HepG2 (cell line): Measurements from ENCODE around the gene LYPLA2. TPM values are rescaled to one million over a fixed set of nuclear protein-coding genes. Genes with fewer than 3 reads are reported as not detected.
A peak's percentile ranks its signal among the peaks of the same experiment; 100 is the strongest.

ENCODE experiments used
- ATAC-seq: fragments of 200-7000 bp; cut with Tn5 transposase; 3 replicates; pipeline ENCODE4 v1.9.1; 2020; ENCODE audit warnings: mild to moderate bottlenecking, moderate library complexity
- BruUV-seq: library from RNA; stranded (reverse); fragments of 400-500 nt; replicated peaks from 2 replicates; lab custom pipeline; 2021; lab: Mats Ljungman, UMichigan
- CTCF ChIA-PET: fragments of 300-600 bp; formaldehyde crosslinking; extraction: SDS; loops from one replicate; lab custom pipeline; 2021; ENCODE audit warnings: low total read pairs, inconsistent platforms, low intra/inter-chr PET ratio; lab: Yijun Ruan, JAX
- POLR2A ChIA-PET: fragments of 350-600 bp; sonication (Branson Sonifier 250); formaldehyde crosslinking; loops from one replicate; lab custom pipeline; 2020; ENCODE audit warnings: antibody characterized with exemption, inconsistent platforms; lab: Yijun Ruan, JAX
- DNase-seq: peaks from one replicate; pipeline ENCODE4 v3.0.0-alpha.2; 2015; ENCODE audit warnings: low spot score
- FAIRE-seq: peaks from 3 replicates; lab custom pipeline; 2011; peaks lifted over from hg19 to GRCh38; lab: Jason Lieb, UNC
- H2AFZ ChIP-seq: one replicate; pipeline ENCODE4 v1.6.1; 2011; ENCODE audit warnings: low read length, inconsistent platforms
- H3K27ac ChIP-seq: fragments of 300-600 bp; 3 replicates; pipeline ENCODE4 v1.8.0; 2011; ENCODE audit warnings: mixed run types, mild to moderate bottlenecking, mixed read lengths, low read length, inconsistent platforms; ENCODE audit not compliant: insufficient read depth; ENCODE audit errors: extremely low read length
- H3K27me3 ChIP-seq, 2 experiments: fragments of 200-600 bp in 1 of 2; 2 replicates in 1 of 2; 3 replicates in 1 of 2; pipeline versions ENCODE4 v1.6.0 to v1.8.0; 2011; ENCODE audit warnings: low read length in 2 of 2, mild to moderate bottlenecking in 2 of 2, moderate library complexity in 2 of 2, inconsistent platforms in 1 of 2; ENCODE audit not compliant: insufficient read depth in 2 of 2, control insufficient read depth in 1 of 2
- H3K36me3 ChIP-seq, 2 experiments: fragments of 200-600 bp in 1 of 2; replicated peaks in 1 of 2; 2 replicates in 1 of 2; 3 replicates in 1 of 2; pipeline versions ENCODE4 v1.5.1 to v1.8.0; 2011; ENCODE audit warnings: low read length in 2 of 2, inconsistent platforms in 1 of 2; ENCODE audit not compliant: insufficient read depth in 2 of 2, control insufficient read depth in 1 of 2
- H3K4me1 ChIP-seq: 2 replicates; pipeline ENCODE4 v1.5.1; 2012; ENCODE audit warnings: low read length, inconsistent platforms; ENCODE audit not compliant: insufficient read depth
- H3K4me2 ChIP-seq: 2 replicates; pipeline ENCODE4 v1.6.0; 2011; ENCODE audit warnings: low read depth, low read length, inconsistent platforms
- H3K4me3 ChIP-seq, 3 experiments: fragments of 200-600 bp in 1 of 3; sonication (generic), shearing (Covaris generic) in 1 of 3; replicated peaks in 1 of 3; 2 replicates each; pipeline ENCODE4 v1.5.1; 2011 to 2016; ENCODE audit warnings: low read length in 3 of 3, inconsistent platforms in 2 of 3, low read depth in 2 of 3, mild to moderate bottlenecking in 2 of 3, control low read depth in 1 of 3, mixed read lengths in 1 of 3; ENCODE audit not compliant: insufficient read depth in 1 of 3
- H3K79me2 ChIP-seq: one replicate; pipeline ENCODE4 v1.6.1; 2011; ENCODE audit warnings: low read length, inconsistent platforms; ENCODE audit not compliant: insufficient read depth
- H3K9ac ChIP-seq: 2 replicates; pipeline ENCODE4 v1.6.0; 2011; ENCODE audit warnings: mild to moderate bottlenecking, low read depth, low read length, inconsistent platforms; ENCODE audit not compliant: insufficient read depth
- H3K9me3 ChIP-seq: 2 replicates; pipeline ENCODE4 v1.5.1; 2012; ENCODE audit warnings: mild to moderate bottlenecking, low read length
- H4K20me1 ChIP-seq: 2 replicates; pipeline ENCODE4 v1.6.0; 2011; ENCODE audit warnings: inconsistent platforms, mild to moderate bottlenecking, low read length, moderate library complexity; ENCODE audit not compliant: insufficient read depth
- CBX5 ChIP-seq: sonication (generic); formaldehyde crosslinking; IDR thresholded peaks from 2 replicates; pipeline ENCODE4 v1.4.0; 2020; ENCODE audit warnings: missing genetic modification reagents, borderline replicate concordance
- GFI1 ChIP-seq: sonication (generic); formaldehyde crosslinking; IDR thresholded peaks from 2 replicates; pipeline ENCODE4 v1.5.0; 2020; ENCODE audit warnings: missing genetic modification reagents, mild to moderate bottlenecking, borderline replicate concordance
- IKZF5 ChIP-seq: IDR thresholded peaks from 2 replicates; pipeline ENCODE4 v1.6.1; 2018; ENCODE audit warnings: missing genetic modification reagents, mild to moderate bottlenecking, missing compliant biosample characterization
- KLF16 ChIP-seq, 2 experiments: sonication (generic) in 1 of 2; formaldehyde crosslinking in 1 of 2; IDR thresholded peaks; 2 replicates each; pipeline versions ENCODE4 v1.6.1 to v1.8.0; 2016 to 2023; ENCODE audit warnings: missing genetic modification reagents in 2 of 2, missing compliant biosample characterization in 1 of 2
- MAZ ChIP-seq, 2 experiments: sonication (generic) in 1 of 2; formaldehyde crosslinking in 1 of 2; IDR thresholded peaks; 2 replicates each; pipeline versions ENCODE4 v1.5.0 to v1.6.1; 2012 to 2020; ENCODE audit warnings: low read depth in 2 of 2, mild to moderate bottlenecking in 2 of 2, borderline replicate concordance in 1 of 2, improper control_type of control experiment in 1 of 2, low read length in 1 of 2, missing genetic modification reagents in 1 of 2, moderate library complexity in 1 of 2
- U2AF1 ChIP-seq: fragments of 200-400 bp; formaldehyde crosslinking; optimal IDR thresholded peaks from 2 replicates; pipeline ENCODE3; 2017; ENCODE audit warnings: mild to moderate bottlenecking, low read depth, low read length
- ZFY ChIP-seq: sonication (generic); formaldehyde crosslinking; IDR thresholded peaks from 2 replicates; pipeline ENCODE4 v1.4.0; 2020; ENCODE audit warnings: missing genetic modification reagents
- ZNF205 ChIP-seq: IDR thresholded peaks from 2 replicates; pipeline ENCODE4 v1.6.1; 2018; ENCODE audit warnings: missing biosample characterization, missing genetic modification reagents
- ZNF674 ChIP-seq: sonication (generic); formaldehyde crosslinking; IDR thresholded peaks from 2 replicates; pipeline ENCODE4 v1.5.0; 2020; ENCODE audit warnings: low read depth, mild to moderate bottlenecking, missing genetic modification reagents
- WGBS: methylation state at CpG from one replicate; pipeline ENCODE4 v1.1.6; 2017; ENCODE audit warnings: low lambda C conversion rate; 5-methylcytosine and 5-hydroxymethylcytosine counted together
- in situ Hi-C: cut with HindIII; loops from 2 replicates; pipeline ENCODE4 v1.10.0; 2017; ENCODE audit warnings: low pct_unique_long_range_greater_than_20kb; ENCODE audit not compliant: extremely low pct_ligation_motif_present
- intact Hi-C: fragments of 100-400 bp; cut with micrococcal nuclease; formaldehyde crosslinking; loops from one replicate; pipeline ENCODE4 v1.10.0; 2022; ENCODE audit not compliant: unreplicated experiment
- polyA plus RNA-seq, 8 experiments: library from polyadenylated mRNA; depleted of rRNA in 3 of 8; stranded (reverse) in 7 of 8; unstranded in 1 of 8; fragments of >200 nt; fragmentation: Illumina TruSeq in 4 of 8; extraction: Trizol in 4 of 8; gene quantifications; 2 replicates each; pipeline versions ENCODE4 v1.2.1 to v1.2.3, GENCODE V29; 2011 to 2016; ENCODE audit warnings: low read depth in 4 of 8, missing spikeins in 1 of 8, mixed read lengths in 1 of 8; ENCODE audit not compliant: insufficient read depth in 1 of 8
- total RNA-seq, 5 experiments: library from RNA; depleted of rRNA; stranded (reverse); fragments of >200 nt; fragmentation: Illumina TruSeq; extraction: Trizol; gene quantifications; 2 replicates each; pipeline ENCODE4 v1.2.3, GENCODE V29; 2016; ENCODE audit warnings: low read depth in 1 of 5
- TF ChIP-seq, protein P1 (sequence below): sonication (generic); formaldehyde crosslinking; IDR thresholded peaks from 2 replicates; pipeline ENCODE4 v1.4.0; 2020; ENCODE audit warnings: mild to moderate bottlenecking, missing genetic modification reagents
- TF ChIP-seq, protein P2 (sequence below): sonication (generic); formaldehyde crosslinking; IDR thresholded peaks from 2 replicates; pipeline ENCODE4 v1.8.1; 2023; ENCODE audit warnings: missing genetic modification reagents, inconsistent platforms, borderline replicate concordance
- TF ChIP-seq, protein P3 (sequence below): sonication (generic); formaldehyde crosslinking; IDR thresholded peaks from 2 replicates; pipeline ENCODE4 v1.9.0; 2022; ENCODE audit warnings: missing genetic modification reagents, mild to moderate bottlenecking, borderline replicate concordance
- TF ChIP-seq, protein P4 (sequence below): sonication (generic); formaldehyde crosslinking; IDR thresholded peaks from 2 replicates; pipeline ENCODE4 v1.4.0; 2020; ENCODE audit warnings: missing genetic modification reagents

Gene LYPLA2
- total and polyA plus RNA-seq, 2 of the 13 experiments (the other 11 are each of a cell fraction or from before 2014, with no cell fraction given), result 72.1 to 73.2 TPM

DNA sequence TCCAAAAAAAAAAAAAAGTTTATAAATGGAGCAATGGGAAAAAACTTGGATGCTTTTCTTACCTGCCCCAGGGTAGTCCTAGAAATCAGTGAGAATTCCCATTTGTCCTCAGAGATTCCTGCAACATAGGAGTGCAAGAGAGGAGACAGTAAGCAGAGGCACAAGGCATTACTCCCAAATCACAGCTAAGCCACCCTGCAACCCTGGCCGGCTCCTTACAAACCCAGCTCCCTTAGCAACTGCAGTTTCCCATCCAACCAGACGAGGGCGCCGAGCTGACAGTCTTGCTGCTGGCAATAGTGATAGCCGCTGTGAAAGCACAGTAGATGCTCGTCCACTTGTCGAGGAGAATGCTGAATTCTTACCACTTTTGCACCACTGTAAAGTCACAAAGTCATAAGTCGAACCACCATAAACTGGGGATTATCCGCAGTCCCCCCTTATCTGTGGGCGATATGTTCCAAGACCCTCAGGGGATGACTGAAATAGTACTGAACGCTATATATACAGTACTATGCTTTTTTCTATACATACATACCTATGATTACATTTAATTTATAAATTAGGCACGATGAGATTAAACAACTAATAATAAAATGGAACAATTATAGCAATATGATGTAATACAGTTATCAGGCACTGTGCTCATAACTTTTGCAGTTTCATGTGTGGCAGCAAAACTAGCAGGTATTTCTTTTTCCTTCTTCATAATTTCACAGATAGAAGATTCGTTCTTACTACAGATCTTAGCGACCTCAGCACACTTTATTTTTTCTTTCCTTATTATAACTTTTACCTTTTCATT, 18.7 kb upstream of the LYPLA2 start:
- ChIA-PET CTCF (interaction anchor here (0.7 to 2.3 kb wide), 5 partner anchors 25 to 161 kb away, joined by 3 to 10 read pairs (median 4); partner anchors contain the start of gene FUCA1), POLR2A (interaction anchor here (0.6 to 1.9 kb wide), 6 partner anchors 8 to 145 kb away, joined by 3 to 11 read pairs (median 6); partner anchors contain the start of genes HMGCL and LYPLA2)
- BruUV-seq, result no TSS peak
- H3K79me2 ChIP-seq, result peaks cover 17% of the 10 kb centered on the region
- H3K9me3 ChIP-seq, result no peaks in the 10 kb centered on the region
- peaks cover 49% of the 10 kb centered on the region for H3K4me1 ChIP-seq
- H2AFZ ChIP-seq, result no peak overlapping the region
- no peak overlapping the region for H3K4me3 ChIP-seq
- H3K9ac ChIP-seq, result no peak overlapping the region
- in situ Hi-C loops (no loop called here), intact Hi-C loops (loop anchor here (1.0 to 10.0 kb wide), 3 partner anchors 27 to 145 kb away; partner anchors contain the start of gene FUCA1)
- peak; percentile 67 for DNase-seq
- WGBS, result 23% methylated on average over 13 of the region's 14 CpGs
- peaks cover 0 to 7% of the 10 kb centered on the region in 2 experiments; a peak in 2 of 5 replicates for H3K36me3 ChIP-seq
- H3K27me3 ChIP-seq, result no peaks in the 10 kb centered on the region
- FAIRE-seq, result peak; percentile 90
- peak; percentile 90 for ATAC-seq
- H4K20me1 ChIP-seq, result no peaks in the 10 kb centered on the region
- H3K4me2 ChIP-seq, result no peak overlapping the region; the same call in 1 of the 2 replicates
- no peak overlapping the region for H3K27ac ChIP-seq
- TF ChIP-seq CBX5 (0 out of 2 replicates have a peak, but pooled peaks have one; percentile 55), GFI1 (CRISPR knock-in tag) (peak; percentile 35; the same call in 1 of the 2 replicates), ZNF674 (no peak), KLF16 (CRISPR knock-in tag; IDR thresholded peaks at IDR 0.05) (0 out of 4 replicates have a peak, but pooled peaks of 1 of the 2 experiments have one; percentile 42), IKZF5 (CRISPR knock-in tag) (no peak; the same call in 1 of the 2 replicates), MAZ (IDR thresholded peaks at IDR 0.05; ENCODE audit: borderline replicate concordance, low read depth, low read length) (no peak), MAZ (CRISPR knock-in tag; IDR thresholded peaks at IDR 0.05; ENCODE audit: low read depth) (no peak), ZFY (CRISPR knock-in tag) (no peak), ZNF205 (no peak), U2AF1 (no peak)
- TF ChIP-seq, protein P1, sequence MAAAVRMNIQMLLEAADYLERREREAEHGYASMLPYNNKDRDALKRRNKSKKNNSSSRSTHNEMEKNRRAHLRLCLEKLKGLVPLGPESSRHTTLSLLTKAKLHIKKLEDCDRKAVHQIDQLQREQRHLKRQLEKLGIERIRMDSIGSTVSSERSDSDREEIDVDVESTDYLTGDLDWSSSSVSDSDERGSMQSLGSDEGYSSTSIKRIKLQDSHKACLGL, result no peak
- TF ChIP-seq, protein P2, sequence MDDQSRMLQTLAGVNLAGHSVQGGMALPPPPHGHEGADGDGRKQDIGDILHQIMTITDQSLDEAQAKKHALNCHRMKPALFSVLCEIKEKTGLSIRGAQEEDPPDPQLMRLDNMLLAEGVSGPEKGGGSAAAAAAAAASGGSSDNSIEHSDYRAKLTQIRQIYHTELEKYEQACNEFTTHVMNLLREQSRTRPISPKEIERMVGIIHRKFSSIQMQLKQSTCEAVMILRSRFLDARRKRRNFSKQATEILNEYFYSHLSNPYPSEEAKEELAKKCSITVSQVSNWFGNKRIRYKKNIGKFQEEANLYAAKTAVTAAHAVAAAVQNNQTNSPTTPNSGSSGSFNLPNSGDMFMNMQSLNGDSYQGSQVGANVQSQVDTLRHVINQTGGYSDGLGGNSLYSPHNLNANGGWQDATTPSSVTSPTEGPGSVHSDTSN (CRISPR knock-in tag), result no peak
- TF ChIP-seq, protein P3, sequence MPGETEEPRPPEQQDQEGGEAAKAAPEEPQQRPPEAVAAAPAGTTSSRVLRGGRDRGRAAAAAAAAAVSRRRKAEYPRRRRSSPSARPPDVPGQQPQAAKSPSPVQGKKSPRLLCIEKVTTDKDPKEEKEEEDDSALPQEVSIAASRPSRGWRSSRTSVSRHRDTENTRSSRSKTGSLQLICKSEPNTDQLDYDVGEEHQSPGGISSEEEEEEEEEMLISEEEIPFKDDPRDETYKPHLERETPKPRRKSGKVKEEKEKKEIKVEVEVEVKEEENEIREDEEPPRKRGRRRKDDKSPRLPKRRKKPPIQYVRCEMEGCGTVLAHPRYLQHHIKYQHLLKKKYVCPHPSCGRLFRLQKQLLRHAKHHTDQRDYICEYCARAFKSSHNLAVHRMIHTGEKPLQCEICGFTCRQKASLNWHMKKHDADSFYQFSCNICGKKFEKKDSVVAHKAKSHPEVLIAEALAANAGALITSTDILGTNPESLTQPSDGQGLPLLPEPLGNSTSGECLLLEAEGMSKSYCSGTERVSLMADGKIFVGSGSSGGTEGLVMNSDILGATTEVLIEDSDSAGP (CRISPR knock-in tag), result 0 out of 2 replicates have a peak, but pooled peaks have one; percentile 31
- TF ChIP-seq, protein P4, sequence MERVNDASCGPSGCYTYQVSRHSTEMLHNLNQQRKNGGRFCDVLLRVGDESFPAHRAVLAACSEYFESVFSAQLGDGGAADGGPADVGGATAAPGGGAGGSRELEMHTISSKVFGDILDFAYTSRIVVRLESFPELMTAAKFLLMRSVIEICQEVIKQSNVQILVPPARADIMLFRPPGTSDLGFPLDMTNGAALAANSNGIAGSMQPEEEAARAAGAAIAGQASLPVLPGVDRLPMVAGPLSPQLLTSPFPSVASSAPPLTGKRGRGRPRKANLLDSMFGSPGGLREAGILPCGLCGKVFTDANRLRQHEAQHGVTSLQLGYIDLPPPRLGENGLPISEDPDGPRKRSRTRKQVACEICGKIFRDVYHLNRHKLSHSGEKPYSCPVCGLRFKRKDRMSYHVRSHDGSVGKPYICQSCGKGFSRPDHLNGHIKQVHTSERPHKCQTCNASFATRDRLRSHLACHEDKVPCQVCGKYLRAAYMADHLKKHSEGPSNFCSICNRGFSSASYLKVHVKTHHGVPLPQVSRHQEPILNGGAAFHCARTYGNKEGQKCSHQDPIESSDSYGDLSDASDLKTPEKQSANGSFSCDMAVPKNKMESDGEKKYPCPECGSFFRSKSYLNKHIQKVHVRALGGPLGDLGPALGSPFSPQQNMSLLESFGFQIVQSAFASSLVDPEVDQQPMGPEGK (CRISPR knock-in tag), result no peak
